CD1c-positive myeloid dendritic cell (primary cell): ENCODE measurements around the gene HBQ1.
"Not testable (repeated sequence)": the region's sequence is repeated elsewhere in the genome, so short reads cannot be mapped to it uniquely, and the experiment has no call there.

Experiments
- DNase-seq: peaks from one replicate; pipeline ENCODE4 v3.0.0-alpha.2; 2016; ENCODE audit errors: extremely low spot score

HBQ1 gene

DNA sequence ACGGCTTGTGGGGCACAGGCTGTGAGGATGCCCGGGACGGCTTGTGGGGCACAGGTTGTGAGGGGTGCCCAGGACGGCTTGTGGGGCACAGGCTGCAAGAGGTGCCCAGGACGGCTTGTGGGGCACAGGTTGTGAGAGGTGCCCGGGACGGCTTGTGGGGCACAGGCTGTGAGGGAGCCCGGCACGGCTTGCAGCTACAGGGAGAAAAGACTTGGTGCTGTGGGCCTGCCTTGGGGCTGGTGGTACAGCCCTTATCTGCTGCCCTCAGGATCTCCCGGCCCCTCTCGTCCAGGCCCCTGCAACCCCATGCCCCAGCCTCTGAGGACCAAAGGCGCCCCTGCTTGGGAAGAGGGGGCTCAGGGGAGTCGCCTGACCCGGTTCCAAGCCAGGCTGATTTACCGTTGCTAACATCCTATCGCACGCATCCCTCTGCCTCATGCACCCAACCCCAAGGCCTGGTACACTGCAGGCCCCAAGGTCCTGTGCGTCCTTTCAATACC lies 19.5 kb upstream of the HBQ1 start:
- no peak for DNase-seq

DNA sequence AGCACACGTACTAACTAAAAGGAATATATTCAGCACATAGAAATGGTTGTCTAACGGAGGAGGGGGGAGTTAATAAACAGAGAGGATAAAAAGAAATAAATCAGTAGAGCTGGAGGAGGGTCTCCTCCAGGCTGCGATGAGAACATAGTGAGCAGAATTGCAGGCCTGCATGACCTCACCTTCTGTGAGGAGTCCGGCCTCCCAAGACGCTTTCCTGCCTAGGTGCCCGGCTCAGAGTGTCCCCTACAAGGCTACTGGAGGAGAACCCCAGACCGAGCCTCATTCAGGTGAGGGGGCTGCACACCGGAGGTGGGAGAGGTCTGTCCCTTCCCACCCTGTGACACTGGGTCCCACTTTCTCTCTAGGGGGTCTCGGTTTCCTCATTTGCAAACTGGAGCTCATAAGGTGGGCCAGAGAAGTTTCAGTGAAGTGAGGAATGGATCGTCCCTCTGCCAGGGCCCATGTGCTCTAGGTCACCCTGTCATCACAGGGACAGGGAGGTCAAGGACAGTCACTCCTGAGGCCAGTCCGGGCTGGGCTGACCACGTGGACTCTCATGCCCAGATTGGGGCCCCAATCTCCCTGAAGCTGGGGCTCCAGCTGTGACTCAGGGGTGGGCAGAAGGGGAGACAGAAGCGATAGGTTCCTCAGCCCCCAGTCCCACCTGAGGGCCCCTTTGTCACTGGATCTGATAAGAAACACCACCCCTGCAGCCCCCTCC lies 17.8 kb upstream of the HBQ1 start:
- DNase-seq = no peak

DNA sequence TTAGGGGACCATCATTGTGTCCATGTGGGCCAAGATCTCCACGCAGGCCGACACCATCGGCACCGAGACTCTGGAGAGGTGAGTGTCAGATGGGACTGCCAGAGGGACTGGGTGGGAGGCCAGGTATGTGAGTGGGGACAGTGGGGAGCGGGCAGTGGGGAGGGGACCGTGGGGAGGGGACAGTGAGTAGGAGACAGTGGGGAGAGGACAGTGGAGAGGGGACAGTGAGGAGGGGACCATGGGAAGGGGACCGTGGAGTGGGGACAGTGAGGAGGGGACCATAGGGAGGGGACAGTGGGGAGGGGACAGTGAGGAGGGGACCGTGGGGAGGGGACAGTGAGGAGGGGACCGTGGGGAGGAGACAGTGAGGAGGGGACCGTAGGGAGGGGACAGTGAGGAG lies 17.1 kb upstream of the HBQ1 start:
- DNase-seq = not testable (repeated sequence)

- not testable (repeated sequence) for DNase-seq
Measured at GRCh38 chr16:163696-164095, 16.6 kb upstream of the HBQ1 start.

DNA sequence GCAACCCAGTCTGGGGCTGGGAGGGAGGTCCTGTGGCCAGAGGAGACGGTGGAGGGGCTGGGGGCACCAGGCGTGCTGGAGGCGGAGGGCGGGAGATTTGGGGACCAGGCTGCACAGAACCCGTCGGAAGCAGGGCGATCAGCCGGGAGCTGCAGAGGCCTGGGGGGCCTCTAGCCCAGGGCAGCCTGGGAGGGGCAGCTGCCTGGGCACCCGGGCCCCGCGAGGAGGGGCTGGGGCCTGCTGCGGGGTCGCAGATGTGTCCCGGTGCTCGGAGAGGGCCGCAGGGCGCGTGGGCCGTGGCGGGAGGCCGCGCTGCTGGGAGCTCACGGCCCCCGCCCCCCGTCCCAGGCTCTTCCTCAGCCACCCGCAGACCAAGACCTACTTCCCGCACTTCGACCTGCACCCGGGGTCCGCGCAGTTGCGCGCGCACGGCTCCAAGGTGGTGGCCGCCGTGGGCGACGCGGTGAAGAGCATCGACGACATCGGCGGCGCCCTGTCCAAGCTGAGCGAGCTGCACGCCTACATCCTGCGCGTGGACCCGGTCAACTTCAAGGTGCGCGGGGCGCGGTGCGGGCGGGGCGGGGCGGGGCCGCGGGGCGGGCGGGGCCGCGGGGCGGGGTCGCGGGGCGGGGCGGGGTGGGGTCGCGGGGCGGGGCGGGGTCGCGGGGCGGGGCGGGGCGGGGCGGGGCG lies 16.0 kb upstream of the HBQ1 start:
- not testable (repeated sequence) for DNase-seq

DNA sequence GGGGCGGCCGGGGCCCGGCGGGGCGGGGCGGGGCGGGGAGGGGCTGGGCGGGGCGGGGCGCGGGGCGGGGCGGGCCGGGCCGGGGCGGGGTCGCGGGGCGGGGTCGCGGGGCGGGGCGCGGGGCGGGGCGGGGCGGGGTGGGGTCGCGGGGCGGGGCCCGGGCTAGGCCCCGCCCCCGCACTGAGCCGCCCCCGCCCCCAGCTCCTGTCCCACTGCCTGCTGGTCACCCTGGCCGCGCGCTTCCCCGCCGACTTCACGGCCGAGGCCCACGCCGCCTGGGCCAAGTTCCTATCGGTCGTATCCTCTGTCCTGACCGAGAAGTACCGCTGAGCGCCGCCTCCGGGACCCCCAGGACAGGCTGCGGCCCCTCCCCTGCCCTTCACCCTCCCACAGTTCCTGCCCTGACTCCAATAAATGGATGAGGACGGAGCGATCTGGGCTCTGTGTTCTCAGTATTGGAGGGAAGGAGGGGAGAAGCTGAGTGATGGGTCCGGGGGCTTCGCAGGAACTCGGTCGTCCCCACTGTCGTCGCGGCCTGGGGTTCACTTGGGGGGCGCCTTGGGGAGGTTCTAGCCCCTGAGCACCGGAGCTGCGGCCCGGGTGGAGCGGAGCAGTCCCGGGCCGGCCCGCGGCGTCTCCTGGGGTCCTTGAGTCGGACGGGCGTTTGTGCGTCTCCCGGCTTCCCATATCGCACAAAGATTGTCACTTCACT lies 15.3 kb upstream of the HBQ1 start:
- peak; percentile 10 for DNase-seq

- no peak for DNase-seq
Measured at GRCh38 chr16:165539-166374, 14.5 kb upstream of the HBQ1 start, which contains the start of gene HBM. TSS of gene HBM (plus strand) at chr16:165978. CDS start at chr16:165998, 20 bp downstream.

DNA sequence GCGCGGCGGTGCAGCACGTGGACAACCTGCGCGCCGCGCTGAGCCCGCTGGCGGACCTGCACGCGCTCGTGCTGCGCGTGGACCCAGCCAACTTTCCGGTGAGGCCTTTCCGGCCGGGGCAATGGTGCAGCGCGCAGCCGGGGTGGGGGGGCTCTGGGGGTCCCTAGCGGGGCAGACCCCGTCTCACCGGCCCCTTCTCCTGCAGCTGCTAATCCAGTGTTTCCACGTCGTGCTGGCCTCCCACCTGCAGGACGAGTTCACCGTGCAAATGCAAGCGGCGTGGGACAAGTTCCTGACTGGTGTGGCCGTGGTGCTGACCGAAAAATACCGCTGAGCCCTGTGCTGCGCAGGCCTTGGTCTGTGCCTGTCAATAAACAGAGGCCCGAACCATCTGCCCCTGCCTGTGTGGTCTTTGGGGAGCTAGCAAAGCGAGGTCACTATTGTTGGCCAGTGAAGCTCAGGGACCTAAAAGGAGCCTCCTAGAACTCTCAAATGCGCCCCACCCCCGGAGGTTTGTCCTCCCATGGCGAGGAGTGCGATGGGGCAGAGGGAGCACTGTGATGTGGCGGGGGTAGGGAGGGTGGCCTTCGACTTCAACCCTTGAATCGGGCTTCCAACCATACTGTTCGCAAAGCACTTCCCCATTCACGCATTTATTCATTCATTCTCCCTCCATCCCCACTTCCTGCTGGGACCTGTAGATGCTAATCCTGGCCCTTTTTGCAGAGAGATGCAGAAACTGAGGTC lies 13.7 kb upstream of the HBQ1 start:
- no peak for DNase-seq

DNA sequence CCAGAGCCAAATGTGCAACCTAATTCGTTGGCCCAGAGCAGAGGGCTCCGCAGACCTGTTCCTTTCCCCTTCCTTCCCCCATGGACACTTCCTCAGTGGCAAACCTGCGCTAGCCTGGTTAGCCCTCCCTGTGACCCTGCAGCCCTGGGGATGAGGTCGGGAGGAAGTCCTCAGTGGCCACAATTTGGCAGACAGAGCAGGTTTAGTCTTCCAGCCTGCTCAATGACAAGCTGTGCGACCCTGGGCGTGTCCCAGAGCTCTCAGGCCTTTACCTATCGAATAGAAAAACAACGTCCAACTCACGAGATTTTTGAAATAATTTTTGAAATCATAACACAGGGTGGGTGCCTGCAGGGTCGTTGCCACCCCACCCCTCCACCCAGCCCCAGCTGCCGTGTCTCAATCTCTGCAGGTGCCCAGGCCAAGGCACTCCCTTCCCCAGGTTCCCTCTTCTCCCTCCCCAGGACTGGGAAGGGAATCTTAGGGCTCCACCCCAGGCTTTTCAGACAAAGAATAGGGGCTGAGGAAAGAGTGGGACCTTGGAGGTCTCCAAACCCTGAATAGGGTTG lies 13.1 kb upstream of the HBQ1 start:
- DNase-seq = no peak

DNA sequence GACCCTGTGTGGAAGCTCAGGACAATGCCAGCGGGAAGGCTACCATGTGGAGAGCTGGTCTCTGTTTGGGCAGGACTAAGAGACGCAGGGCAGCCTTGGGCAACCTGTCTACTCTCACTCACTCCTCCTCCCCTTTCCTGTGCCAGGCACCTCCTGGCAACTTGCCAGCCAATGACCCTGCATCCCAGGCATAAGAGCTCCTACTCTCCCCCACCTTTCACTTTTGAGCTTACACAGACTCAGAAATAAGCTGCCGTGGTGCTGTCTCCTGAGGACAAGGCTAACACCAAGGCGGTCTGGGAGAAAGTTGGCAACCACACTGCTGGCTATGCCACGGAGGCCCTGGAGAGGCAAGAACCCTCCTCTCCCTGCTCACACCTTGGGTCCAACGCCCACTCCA lies 11.8 kb upstream of the HBQ1 start:
- DNase-seq = no peak

DNA sequence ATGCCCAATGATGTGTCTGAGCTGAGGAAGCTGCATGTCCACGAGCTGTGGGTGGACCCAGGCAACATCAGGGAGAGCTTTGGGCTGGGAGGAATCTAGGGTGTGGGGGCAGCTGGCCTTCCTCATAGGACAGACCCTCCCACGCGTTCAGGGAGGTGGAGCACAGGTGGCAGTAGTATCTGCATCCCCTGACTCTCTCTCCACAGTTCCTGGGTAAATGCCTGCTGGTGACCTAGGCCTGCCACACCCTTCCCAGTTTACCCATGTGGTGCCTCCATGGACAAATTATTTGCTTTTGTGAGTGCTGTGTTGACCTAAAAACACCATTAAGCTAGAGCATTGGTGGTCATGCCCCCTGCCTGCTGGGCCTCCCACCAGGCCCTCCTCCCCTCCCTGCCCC lies 11.2 kb upstream of the HBQ1 start:
- no peak for DNase-seq

GRCh38 chr16:170088-170507 lies 10.2 kb upstream of the HBQ1 start:
- not testable (repeated sequence) for DNase-seq

- no peak for DNase-seq
Measured at GRCh38 chr16:170788-171187, 9.5 kb upstream of the HBQ1 start.

DNA sequence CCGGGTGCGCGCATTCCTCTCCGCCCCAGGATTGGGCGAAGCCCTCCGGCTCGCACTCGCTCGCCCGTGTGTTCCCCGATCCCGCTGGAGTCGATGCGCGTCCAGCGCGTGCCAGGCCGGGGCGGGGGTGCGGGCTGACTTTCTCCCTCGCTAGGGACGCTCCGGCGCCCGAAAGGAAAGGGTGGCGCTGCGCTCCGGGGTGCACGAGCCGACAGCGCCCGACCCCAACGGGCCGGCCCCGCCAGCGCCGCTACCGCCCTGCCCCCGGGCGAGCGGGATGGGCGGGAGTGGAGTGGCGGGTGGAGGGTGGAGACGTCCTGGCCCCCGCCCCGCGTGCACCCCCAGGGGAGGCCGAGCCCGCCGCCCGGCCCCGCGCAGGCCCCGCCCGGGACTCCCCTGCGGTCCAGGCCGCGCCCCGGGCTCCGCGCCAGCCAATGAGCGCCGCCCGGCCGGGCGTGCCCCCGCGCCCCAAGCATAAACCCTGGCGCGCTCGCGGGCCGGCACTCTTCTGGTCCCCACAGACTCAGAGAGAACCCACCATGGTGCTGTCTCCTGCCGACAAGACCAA lies 7.8 kb upstream of the HBQ1 start, which contains the start of gene HBA2:
HBA2 (plus strand) TSS at position 503 of the 568 bp plus-strand sequence; CDS start at position 540, 37 bp downstream.
- DNase-seq = not testable (repeated sequence)

- not testable (repeated sequence) for DNase-seq
Measured at GRCh38 chr16:173211-173854, 6.9 kb upstream of the HBQ1 start.

- DNase-seq = not testable (repeated sequence)
Measured at GRCh38 chr16:173928-174769, 6.1 kb upstream of the HBQ1 start.

GRCh38 chr16:175011-175949 lies 5.0 kb upstream of the HBQ1 start:
- DNase-seq = peak; percentile 37
